Measurements from ENCODE around the gene MEG3.

The MEG3 gene

GRCh38 chr14:100884456-100884855 lies 58.5 kb downstream of the MEG3 start:
- Mint-ChIP-seq H3K9me3 (peaks cover 23% of the 10 kb centered on the region), H3K4me1 (peaks cover 43% of the 10 kb centered on the region), H3K27me3 (ENCODE audit: low read depth) (peaks cover 24% of the 10 kb centered on the region), H3K27ac (peak overlapping the region in 1 of 3 experiments; percentile 38), H3K36me3 (ENCODE audit: low read depth) (no peaks in the 10 kb centered on the region), H3K4me3 (no peak overlapping the region)
- TF ChIP-seq CTCF (IDR thresholded peaks at IDR 0.05; ENCODE audit: unreplicated experiment in 3 of 3), result no peak

- peaks cover 24% of the 10 kb centered on the region for H3K27me3 Mint-ChIP-seq (ENCODE audit: low read depth)
- H3K27ac Mint-ChIP-seq, result peak overlapping the region in 2 of 3 experiments; percentile 16 to 61
- no peak overlapping the region for H3K4me3 Mint-ChIP-seq
- no peak for TF ChIP-seq CTCF (IDR thresholded peaks at IDR 0.05; ENCODE audit: unreplicated experiment in 3 of 3)
- peaks cover 47% of the 10 kb centered on the region for H3K4me1 Mint-ChIP-seq
- H3K36me3 Mint-ChIP-seq (ENCODE audit: low read depth), result no peaks in the 10 kb centered on the region
- peaks cover 23% of the 10 kb centered on the region for H3K9me3 Mint-ChIP-seq
Measured at GRCh38 chr14:100885196-100885595, 59.3 kb downstream of the MEG3 start.

GRCh38 chr14:100885617-100886016 lies 59.7 kb downstream of the MEG3 start:
- no peak for TF ChIP-seq CTCF (IDR thresholded peaks at IDR 0.05; ENCODE audit: unreplicated experiment in 3 of 3)
- Mint-ChIP-seq H3K27me3 (ENCODE audit: low read depth) (peaks cover 21% of the 10 kb centered on the region), H3K27ac (peak overlapping the region in 2 of 3 experiments; percentile 16 to 61), H3K36me3 (ENCODE audit: low read depth) (no peaks in the 10 kb centered on the region), H3K9me3 (peaks cover 23% of the 10 kb centered on the region), H3K4me3 (no peak overlapping the region), H3K4me1 (peaks cover 47% of the 10 kb centered on the region)

- H3K9me3 Mint-ChIP-seq, result peaks cover 12% of the 10 kb centered on the region
- peaks cover 6% of the 10 kb centered on the region for H3K27me3 Mint-ChIP-seq (ENCODE audit: low read depth)
- H3K4me1 Mint-ChIP-seq, result peaks cover 60% of the 10 kb centered on the region
- peak overlapping the region in 1 of 3 experiments; percentile 45 for H3K4me3 Mint-ChIP-seq
- no peak for TF ChIP-seq CTCF (IDR thresholded peaks at IDR 0.05; ENCODE audit: unreplicated experiment in 3 of 3)
- peak overlapping the region in 2 of 3 experiments; percentile 51 to 89 for H3K27ac Mint-ChIP-seq
- no peaks in the 10 kb centered on the region for H3K36me3 Mint-ChIP-seq (ENCODE audit: low read depth)
Measured at GRCh38 chr14:100887728-100888335, 61.9 kb downstream of the MEG3 start.

- Mint-ChIP-seq H3K36me3 (ENCODE audit: low read depth) (no peaks in the 10 kb centered on the region), H3K9me3 (peaks cover 10% of the 10 kb centered on the region), H3K27me3 (ENCODE audit: low read depth) (peaks cover 8% of the 10 kb centered on the region), H3K27ac (peak overlapping the region; percentile 56 to 89 (median 62)), H3K4me3 (peak overlapping the region in 1 of 3 experiments; percentile 53), H3K4me1 (peaks cover 69% of the 10 kb centered on the region)
- TF ChIP-seq CTCF (IDR thresholded peaks at IDR 0.05; ENCODE audit: unreplicated experiment in 3 of 3), result no peak
Measured at GRCh38 chr14:100888789-100889315, 62.9 kb downstream of the MEG3 start.

GRCh38 chr14:100889641-100890040 lies 63.7 kb downstream of the MEG3 start:
- Mint-ChIP-seq H3K4me1 (peaks cover 70% of the 10 kb centered on the region), H3K36me3 (ENCODE audit: low read depth) (no peaks in the 10 kb centered on the region), H3K4me3 (peak overlapping the region in 2 of 3 experiments; percentile 38 to 53), H3K27ac (peak overlapping the region; percentile 56 to 89 (median 62)), H3K27me3 (ENCODE audit: low read depth) (peaks cover 8% of the 10 kb centered on the region), H3K9me3 (peaks cover 4% of the 10 kb centered on the region)
- TF ChIP-seq CTCF (IDR thresholded peaks at IDR 0.05; ENCODE audit: unreplicated experiment in 3 of 3), result no peak
